GM21526 (cell line): ENCODE results near the gene MAGEA1.
"Not testable (repeated sequence)": the region's sequence is repeated elsewhere in the genome, so short reads cannot be mapped to it uniquely, and the experiment has no call there.

ENCODE experiments used
- ATAC-seq: cut with Tn5 transposase; IDR thresholded peaks from one replicate; pipeline ENCODE4 v1.9.1; 2021; ENCODE audit warnings: moderate library complexity; ENCODE audit not compliant: unreplicated experiment, low FRiP score

MAGEA1 gene

GRCh38 chrX:153179131-153179530 lies at the start of gene MAGEA1:
MAGEA1 (plus strand) TSS chrX:153179284; CDS start chrX:153182390, 3,106 bp downstream.
- no peak for ATAC-seq

DNA sequence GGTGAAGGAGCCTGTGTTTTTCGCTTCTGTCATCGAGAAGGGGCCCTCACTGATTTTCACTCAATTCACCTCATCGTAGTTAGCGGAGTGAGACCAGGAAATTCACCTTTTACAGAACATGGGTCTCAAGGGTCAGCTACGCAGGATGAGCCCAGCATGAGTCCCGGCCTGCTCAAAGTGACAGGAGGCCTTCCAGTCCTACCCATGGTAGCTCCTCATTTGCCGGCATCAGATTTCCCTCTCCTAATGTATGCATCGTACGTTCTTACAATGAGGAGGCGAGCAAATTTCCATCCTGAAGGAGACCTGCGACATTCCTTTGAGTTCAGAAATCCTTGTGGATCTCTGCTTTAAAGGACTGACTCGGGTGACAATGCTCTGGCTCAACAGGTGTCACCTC lies 46.2 kb upstream of the MAGEA1 start:
- not testable (repeated sequence) for ATAC-seq

DNA sequence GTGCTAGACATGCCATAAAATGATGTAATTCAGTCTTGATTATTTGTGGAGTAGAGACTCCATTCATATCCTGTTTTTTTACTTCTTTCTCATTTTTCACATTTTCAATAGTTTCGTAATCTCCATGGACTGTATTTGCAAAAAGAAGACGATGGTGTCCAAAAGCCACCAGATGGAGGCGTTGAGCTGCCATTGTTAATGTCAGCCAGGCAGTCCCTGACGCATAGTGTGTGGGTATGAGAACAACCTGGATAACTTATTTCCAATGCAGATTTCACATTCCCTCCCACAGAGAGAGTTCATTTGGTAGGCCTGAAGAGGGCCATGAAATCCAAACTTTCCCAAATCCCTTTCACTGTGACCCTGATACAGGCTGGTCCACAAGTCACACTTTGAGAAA lies 40.0 kb upstream of the MAGEA1 start:
- ATAC-seq, result not testable (repeated sequence)

GRCh38 chrX:153146288-153146687 lies 32.8 kb upstream of the MAGEA1 start:
- not testable (repeated sequence) for ATAC-seq

DNA sequence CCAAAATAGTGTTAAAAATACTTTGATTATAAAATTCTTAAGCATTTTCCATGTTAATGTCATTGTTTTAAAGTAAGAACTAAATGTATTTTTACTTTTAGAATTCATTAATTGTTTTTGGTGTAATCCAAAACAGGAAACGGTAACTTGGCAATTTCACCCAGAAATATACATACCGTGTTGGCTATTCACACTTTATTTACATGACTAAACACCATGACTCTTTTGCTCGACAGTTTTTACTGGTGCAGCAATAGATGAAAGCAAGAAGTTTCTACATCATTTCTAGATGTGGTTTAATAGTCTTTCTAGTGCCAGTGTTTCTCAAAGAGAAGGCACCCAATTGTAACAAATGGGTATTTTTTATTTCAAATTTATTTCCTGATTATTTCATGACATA lies 25.6 kb upstream of the MAGEA1 start:
- no peak for ATAC-seq

- ATAC-seq, result no peak
Measured at GRCh38 chrX:153157450-153157849, 21.6 kb upstream of the MAGEA1 start.

GRCh38 chrX:153158319-153158718 lies 20.8 kb upstream of the MAGEA1 start:
- no peak for ATAC-seq

GRCh38 chrX:153161952-153162351 lies 17.1 kb upstream of the MAGEA1 start:
- ATAC-seq, result no peak

DNA sequence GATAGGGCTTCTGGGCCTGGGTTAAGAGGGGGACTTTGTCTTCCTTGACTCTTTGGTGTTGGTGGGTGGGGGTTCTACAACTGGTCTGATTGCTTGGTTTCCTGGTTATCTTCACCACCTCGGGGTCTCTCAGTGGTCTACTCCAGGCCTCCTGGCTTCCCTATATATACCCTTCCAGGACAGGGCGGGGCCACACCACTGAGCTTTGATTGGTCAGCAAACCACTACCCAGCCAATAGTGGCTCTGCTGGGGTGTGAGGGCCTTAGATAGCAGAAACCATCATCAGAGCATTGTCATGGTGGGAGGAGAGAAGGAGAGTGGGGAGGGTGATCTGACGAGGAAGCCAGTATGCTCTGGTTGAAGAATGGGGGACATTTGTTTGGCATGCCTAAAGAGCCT lies 14.4 kb upstream of the MAGEA1 start:
- ATAC-seq, result no peak

DNA sequence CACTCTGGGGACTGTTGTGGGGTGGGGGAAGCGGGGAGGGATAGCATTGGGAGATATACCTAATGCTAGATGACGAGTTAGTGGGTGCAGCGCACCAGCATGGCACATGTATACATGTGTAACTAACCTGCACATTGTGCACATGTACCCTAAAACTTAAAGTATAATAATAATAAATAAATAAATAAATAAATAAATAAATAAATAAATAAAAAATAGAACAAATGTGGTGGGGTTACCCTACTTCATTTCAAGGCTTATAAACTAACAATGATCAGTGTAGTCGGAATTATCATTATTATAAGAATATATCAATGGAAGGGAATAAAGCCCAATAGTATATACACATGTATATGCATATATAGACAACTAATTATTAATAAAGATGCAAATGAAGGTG lies 10.7 kb upstream of the MAGEA1 start:
- ATAC-seq, result not testable (repeated sequence)

DNA sequence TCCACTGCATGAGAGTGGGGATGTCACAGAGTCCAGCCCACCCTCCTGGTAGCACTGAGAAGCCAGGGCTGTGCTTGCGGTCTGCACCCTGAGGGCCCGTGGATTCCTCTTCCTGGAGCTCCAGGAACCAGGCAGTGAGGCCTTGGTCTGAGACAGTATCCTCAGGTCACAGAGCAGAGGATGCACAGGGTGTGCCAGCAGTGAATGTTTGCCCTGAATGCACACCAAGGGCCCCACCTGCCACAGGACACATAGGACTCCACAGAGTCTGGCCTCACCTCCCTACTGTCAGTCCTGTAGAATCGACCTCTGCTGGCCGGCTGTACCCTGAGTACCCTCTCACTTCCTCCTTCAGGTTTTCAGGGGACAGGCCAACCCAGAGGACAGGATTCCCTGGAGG lies 2.7 kb downstream of the MAGEA1 start:
- no peak for ATAC-seq

DNA sequence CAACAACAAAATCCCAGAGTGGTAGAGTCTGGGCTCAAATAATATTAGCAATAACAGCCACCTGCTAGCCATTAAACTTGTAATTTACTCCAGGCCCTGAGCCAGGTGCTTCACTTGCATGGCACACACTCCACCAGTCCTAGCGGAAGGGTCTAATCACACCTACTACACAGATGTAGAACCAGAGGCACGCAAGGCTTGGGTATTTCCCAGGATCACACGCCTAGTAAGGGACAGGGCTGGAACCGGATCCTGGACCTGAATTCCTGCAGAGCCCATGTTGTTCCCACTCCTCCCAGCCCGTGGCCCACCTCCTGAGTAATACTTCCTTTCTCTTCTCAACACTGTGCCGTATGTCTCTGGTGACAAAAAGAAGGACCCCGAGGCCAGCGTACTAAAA lies 5.7 kb downstream of the MAGEA1 start:
- ATAC-seq, result no peak

DNA sequence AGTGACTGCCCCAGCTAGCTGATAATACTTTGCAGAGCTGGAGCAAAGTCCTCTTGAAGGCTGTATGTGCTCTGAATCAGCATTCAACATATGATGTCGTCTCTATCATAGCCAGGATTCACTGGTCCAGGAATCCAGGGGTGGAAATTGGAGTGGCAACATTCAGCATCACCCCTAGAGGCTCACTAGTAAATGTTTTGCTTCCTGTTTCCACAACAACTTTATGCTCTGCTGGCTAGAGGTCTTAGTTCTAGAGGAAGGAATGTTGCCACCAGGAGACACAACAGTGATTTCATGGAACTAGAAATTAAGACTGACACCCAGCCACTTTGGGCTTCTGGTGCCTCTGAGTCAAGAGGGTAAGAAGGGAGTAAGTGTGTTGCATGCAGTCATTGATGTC lies 11.3 kb downstream of the MAGEA1 start:
- ATAC-seq, result no peak

- no peak for ATAC-seq
Measured at GRCh38 chrX:153200462-153200861, 21.4 kb downstream of the MAGEA1 start.

DNA sequence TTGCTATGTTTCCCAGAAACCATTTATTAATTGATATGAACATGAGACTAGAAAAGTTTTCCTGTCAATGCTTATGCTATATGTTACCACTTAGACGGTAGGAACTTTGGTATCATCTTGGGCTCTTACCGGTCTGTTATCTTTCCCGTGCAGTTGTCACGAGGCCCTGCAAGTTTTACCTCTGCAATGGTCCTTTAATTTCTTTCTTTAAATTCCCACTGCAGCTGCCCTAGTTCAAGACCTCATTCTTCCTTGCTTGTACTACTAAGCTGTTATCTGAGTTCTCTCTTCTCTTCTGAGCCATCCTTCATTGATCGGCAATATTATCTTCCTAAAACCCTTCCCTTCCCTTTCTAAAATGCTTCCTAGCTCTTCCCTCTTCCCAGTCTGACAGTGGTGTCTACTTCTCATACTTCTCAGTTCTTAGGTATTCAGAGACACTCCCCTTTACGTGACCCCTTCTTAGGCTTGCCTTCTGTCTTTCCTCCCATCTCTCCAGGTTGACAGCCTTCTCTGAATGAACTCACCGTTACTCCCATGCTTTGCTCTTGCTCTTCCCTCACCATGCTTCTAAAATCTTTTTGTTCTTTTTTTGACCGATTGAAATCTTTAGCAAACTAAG lies 27.5 kb downstream of the MAGEA1 start:
- no peak for ATAC-seq

GRCh38 chrX:153209347-153209746 lies 30.3 kb downstream of the MAGEA1 start:
- no peak for ATAC-seq

GRCh38 chrX:153214934-153215333 lies 35.9 kb downstream of the MAGEA1 start:
- ATAC-seq, result peak; percentile 69

DNA sequence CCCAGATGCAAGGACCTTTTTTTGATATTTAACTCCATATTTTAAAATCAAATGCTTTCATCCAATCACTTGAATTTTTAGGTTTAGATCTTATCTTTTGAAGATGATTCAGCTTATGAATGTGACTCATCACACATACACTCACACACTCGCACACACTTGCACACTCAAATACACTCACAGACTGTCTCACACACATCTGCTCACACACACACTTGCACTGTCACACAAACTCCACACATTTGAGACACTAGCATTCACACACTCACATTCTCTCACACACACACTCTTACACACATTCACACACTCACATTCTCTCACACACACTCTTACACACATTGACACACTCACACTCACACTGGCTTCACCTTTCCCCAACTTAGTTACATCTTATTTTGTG lies 37.8 kb downstream of the MAGEA1 start:
- ATAC-seq, result no peak

- ATAC-seq, result no peak
Measured at GRCh38 chrX:153225438-153226098, 46.5 kb downstream of the MAGEA1 start.

- ATAC-seq, result no peak
Measured at GRCh38 chrX:153226344-153227185, 47.5 kb downstream of the MAGEA1 start.
